Adipocyte (in vitro differentiated cells): ENCODE results near the gene MID2.

Experiments
- DNase-seq: peaks from one replicate; pipeline ENCODE4 v3.0.0-alpha.2; 2015; ENCODE audit warnings: low read depth
- H3K27me3 ChIP-seq: replicated peaks from 2 replicates; pipeline ENCODE4 v1.7.0; 2013; ENCODE audit warnings: mild to moderate bottlenecking, low read length, moderate library complexity; ENCODE audit not compliant: control insufficient read depth, insufficient read depth
- H3K36me3 ChIP-seq: 2 replicates; pipeline ENCODE4 v1.7.0; 2013; ENCODE audit warnings: low read length, mild to moderate bottlenecking, moderate library complexity; ENCODE audit not compliant: control insufficient read depth, insufficient read depth, severe bottlenecking
- H3K4me1 ChIP-seq: 2 replicates; pipeline ENCODE4 v1.7.0; 2013; ENCODE audit warnings: mild to moderate bottlenecking, low read length, moderate library complexity; ENCODE audit not compliant: control insufficient read depth, insufficient read depth
- H3K4me3 ChIP-seq: 2 replicates; pipeline ENCODE4 v1.7.0; 2013; ENCODE audit warnings: mild to moderate bottlenecking, low read length, moderate library complexity
- H3K9ac ChIP-seq: 2 replicates; pipeline ENCODE4 v1.7.0; 2013; ENCODE audit warnings: mild to moderate bottlenecking, low read length, moderate library complexity
- H3K9me3 ChIP-seq: 2 replicates; pipeline ENCODE4 v1.7.0; 2013; ENCODE audit warnings: mild to moderate bottlenecking, low read length, moderate library complexity; ENCODE audit not compliant: control insufficient read depth

Gene MID2

DNA sequence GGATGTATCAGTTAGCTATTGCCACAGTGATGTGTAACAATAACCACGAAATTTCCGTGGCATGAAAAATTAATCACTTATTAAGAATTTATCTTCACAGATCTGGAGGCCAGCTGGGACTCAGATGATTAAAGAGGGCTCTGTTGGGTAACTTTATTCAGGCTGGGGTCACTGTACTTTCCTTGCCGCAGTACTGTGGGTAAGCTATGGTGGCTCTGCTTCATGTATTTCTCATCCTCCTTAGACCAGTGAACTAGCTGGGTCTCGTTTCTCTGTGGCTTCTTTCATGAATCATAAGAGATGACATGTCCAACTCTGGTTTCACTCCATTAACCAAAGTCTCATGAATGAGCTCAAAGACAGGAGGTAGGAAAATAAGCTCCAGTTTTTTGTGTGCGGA, 143.0 kb downstream of the MID2 start:
- no peak for DNase-seq
- Histone ChIP-seq H3K4me3 (no peak overlapping the region), H3K27me3 (peaks cover 29% of the 10 kb centered on the region)

DNA sequence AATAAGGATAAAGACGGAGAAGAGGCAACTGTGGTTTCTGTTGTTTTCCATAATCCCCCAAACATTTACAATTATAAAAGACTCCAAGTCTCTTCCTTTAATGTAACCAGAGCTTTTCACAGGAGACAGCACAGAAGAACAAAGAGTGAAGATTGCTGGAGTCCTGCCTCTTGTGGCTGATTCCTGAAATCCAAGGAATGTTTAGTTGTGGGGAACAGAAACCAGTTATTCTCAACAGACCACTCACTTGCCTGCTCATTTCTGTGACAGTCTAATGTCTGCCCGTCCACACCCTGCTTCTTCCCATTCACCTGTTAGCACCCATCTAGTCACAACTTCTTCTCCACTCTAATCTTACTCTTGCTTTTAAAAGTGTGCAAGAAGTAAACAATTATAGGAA, 144.4 kb downstream of the MID2 start:
- no peaks in the 10 kb centered on the region for H3K4me1 ChIP-seq

More for the DNA sequence above, 143.0 kb downstream of the MID2 start:
- Histone ChIP-seq H3K4me1 (no peaks in the 10 kb centered on the region), H3K36me3 (no peaks in the 10 kb centered on the region), H3K9ac (no peak overlapping the region), H3K9me3 (peaks cover 13% of the 10 kb centered on the region)

DNA sequence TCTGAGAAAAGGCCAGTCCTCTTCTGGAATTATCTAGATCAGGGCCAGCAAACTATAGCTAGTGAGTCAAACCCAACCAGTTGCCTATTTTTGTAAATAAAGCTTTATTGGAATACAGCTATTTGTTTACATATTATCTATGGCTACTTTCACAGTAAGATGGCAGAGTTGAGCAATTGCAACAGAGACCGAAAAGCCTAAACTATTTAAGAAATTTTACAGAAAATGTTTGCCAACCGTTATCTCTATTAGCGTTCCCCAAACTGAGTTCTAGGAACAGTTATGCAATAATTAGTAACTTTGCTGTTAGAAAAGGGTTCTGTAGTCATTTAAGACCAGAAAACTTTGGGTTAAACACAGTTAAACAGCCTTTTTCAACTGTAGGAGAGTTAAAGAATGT, 146.0 kb downstream of the MID2 start:
- no peak for DNase-seq
- H3K4me1 ChIP-seq: no peaks in the 10 kb centered on the region
- no peak overlapping the region for H3K4me3 ChIP-seq

More for the DNA sequence above, 144.4 kb downstream of the MID2 start:
- Histone ChIP-seq H3K9me3 (peaks cover 13% of the 10 kb centered on the region), H3K27me3 (peaks cover 30% of the 10 kb centered on the region), H3K9ac (no peak overlapping the region), H3K4me3 (no peak overlapping the region), H3K36me3 (no peaks in the 10 kb centered on the region)
- no peak for DNase-seq

More for the DNA sequence above, 146.0 kb downstream of the MID2 start:
- Histone ChIP-seq H3K9me3 (peaks cover 13% of the 10 kb centered on the region), H3K9ac (no peak overlapping the region), H3K27me3 (peaks cover 39% of the 10 kb centered on the region), H3K36me3 (no peaks in the 10 kb centered on the region)
